ENCODE data around the gene CALR.

- no peak for TF ChIP-seq POLR2AphosphoS5 (IDR thresholded peaks at IDR 0.05)
- no peak for TF ChIP-seq CTCF (IDR thresholded peaks at IDR 0.05)
- no peak for TF ChIP-seq POLR2A (IDR thresholded peaks at IDR 0.05)
These were observed 31.0 kb downstream of the CALR start, which contains the start of gene DAND5 for GRCh38 chr19:12969292-12969988.
